Inferior parietal cortex (tissue), 1 donor: Measurements from ENCODE around the gene PIK3CA.
"Not testable (repeated sequence)": the region's sequence is repeated elsewhere in the genome, so short reads cannot be mapped to it uniquely, and the experiment has no call there.

Source experiments
- DNase-seq: peaks from one replicate; pipeline ENCODE4 v3.0.0-alpha.2; 2016; ENCODE audit errors: extremely low spot score

PIK3CA gene

DNA sequence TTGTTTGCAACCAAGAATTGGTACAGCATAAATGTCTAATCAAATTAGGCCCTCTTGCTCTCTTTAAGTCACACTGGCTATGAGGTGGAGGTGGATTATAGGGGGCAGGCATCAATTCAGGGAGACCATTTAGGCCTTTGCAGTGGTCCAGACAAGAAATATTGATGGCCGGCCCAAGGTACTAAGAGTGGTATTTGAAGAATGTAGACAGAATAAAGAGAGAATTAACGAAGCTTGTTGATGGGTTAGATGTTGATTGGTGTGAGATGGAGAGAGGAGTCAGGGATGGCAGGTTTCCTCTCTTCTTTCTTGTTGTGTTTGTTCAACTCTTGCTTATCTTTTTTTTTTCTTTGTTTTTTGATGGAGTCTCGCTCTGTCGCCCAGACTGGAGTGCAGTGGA, 48.5 kb downstream of the PIK3CA start:
- DNase-seq, result no peak

DNA sequence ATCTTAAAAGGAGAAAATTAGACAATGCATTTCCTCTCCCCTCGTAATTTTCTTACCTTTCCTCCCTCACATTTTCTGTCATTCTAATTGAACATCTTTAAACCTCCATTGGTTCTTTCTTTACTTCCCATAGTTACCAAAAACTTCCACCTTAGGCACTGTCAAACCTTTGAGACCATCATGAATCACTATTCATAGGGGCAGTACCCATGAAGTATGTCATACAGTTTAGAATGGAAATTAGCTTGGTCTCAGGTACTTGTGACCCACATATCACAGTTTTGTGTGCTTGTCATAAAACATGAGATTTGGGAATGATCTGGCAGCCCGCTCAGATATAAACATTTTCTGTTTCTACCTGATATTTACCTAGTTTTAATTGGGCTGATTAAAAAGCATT, 52.6 kb downstream of the PIK3CA start:
- no peak for DNase-seq

DNA sequence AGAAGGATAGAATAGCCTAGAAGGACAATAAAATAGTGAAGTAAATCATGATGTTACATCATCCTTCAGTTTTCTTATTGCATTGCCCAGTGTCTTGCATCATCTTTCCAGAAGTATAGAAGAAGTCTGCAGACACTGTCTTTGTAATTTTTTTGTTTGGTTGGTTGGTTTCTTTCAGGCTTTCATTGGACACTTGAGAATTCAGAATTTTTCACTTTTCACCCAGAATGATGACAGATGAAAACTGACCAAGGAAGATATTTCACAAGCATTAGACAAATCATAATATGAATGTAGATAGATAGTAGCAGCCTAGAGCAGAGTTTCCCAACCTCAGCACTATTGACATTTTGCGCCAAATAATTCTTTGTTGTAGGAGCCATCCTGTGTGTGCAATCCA, 67.4 kb downstream of the PIK3CA start:
- DNase-seq, result not testable (repeated sequence)

DNA sequence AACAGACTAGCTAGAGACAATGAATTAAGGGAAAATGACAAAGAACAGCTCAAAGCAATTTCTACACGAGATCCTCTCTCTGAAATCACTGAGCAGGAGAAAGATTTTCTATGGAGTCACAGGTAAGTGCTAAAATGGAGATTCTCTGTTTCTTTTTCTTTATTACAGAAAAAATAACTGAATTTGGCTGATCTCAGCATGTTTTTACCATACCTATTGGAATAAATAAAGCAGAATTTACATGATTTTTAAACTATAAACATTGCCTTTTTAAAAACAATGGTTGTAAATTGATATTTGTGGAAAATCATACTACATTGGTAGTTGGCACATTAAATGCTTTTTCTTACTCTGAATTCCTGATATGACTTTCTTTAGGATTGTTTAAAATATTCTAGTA, 70.1 kb downstream of the PIK3CA start:
- not testable (repeated sequence) for DNase-seq

GRCh38 chr3:179223548-179223947, 75.4 kb downstream of the PIK3CA start:
- no peak for DNase-seq

DNA sequence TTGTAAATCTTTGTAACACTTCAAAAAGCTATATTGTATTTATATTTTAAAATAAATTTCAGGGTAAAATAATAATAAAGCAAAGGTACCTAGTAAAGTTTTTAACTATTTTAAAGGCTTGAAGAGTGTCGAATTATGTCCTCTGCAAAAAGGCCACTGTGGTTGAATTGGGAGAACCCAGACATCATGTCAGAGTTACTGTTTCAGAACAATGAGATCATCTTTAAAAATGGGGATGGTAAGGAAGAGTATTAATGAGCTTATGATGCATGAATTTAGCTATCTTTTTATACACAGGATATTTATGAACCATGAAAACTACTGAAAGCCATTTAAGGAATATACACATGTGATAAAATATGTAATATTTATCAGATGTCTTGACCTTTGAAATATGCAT, 76.4 kb downstream of the PIK3CA start:
- no peak for DNase-seq

DNA sequence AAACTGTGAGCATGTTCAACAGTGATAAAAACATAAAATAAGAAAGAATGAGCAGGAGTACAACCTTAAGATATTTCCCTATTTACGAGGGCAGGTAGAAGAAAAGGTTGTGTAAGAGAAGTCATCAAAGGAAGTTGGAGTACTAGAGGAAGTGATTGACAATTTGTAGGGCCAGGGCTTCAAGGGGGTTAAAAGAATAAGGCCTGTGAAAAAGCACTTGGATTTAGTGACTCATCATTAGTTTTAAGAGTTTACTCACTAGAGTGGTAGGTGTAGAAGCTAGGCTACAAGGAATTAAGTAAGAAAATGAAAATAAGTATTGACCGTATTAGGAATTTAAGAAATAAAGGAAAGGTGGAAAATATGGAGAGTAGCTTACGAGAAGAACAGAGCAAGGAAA, 79.2 kb downstream of the PIK3CA start:
- no peak for DNase-seq

DNA sequence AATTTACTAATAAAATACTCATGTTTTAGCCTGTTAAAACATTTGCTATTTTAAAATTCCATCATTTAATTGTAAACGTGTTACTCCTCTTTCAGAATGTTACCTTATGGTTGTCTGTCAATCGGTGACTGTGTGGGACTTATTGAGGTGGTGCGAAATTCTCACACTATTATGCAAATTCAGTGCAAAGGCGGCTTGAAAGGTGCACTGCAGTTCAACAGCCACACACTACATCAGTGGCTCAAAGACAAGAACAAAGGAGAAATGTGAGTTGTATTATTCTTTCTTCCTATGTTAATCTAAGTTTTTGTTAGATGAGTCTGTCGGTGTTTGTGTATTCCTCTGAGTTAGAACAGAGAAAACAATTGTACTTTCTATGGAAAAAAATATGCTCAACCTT, 81.0 kb downstream of the PIK3CA start:
- no peak for DNase-seq

- no peak for DNase-seq
These were observed 84.9 kb downstream of the PIK3CA start for GRCh38 chr3:179233043-179233442.

- DNase-seq, result no peak
These were observed 86.0 kb downstream of the PIK3CA start for GRCh38 chr3:179234199-179234598.

DNA sequence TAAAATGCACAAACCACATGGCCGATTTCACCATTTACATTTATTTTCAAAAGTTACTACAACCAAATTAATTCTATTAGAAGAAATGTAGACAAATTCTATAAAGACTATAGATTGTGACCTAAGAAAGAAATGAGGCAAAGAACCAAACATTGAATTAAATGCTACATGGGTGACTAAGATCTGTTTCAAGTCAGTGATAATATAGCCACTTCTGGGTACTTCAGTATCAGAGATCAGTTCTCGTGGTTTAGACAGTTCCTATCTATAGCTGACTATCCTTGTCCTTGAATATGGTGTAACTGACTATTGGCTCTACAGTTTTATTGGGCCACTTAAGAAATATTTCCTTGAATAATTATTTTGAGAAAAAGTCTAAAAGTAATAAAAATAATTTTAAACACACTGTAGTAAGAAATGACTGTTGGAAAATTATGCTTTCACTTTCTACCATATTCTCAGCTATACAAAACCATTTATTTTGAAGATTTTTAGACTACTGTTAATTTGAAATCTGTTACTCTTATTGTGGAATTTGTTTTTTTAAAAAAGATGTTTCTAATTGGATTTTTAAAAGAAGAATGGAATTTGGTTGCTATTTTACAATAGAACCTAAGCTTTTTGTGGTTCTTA, 88.6 kb downstream of the PIK3CA start:
- DNase-seq, result no peak

GRCh38 chr3:179240299-179240698, 92.1 kb downstream of the PIK3CA start:
- DNase-seq, result not testable (repeated sequence)

DNA sequence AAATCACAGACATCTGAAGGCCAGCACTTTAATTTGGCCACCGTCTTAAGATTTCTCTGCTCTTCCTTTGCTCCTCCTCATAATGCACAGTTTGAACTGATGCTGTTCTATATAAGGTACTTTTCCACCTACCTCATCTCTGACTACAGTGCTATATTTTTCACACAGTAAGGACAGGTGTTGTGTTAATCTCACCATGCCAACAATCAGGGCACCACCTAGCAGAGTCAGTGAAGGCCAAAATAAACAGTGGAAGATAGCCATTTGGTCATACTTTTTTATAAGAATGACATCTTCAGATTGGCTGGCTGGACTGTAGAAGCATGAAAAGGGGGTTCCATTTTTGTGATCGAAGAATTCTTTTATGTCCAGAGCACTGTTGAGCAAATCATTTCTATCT, 94.7 kb downstream of the PIK3CA start:
- DNase-seq, result not testable (repeated sequence)

DNA sequence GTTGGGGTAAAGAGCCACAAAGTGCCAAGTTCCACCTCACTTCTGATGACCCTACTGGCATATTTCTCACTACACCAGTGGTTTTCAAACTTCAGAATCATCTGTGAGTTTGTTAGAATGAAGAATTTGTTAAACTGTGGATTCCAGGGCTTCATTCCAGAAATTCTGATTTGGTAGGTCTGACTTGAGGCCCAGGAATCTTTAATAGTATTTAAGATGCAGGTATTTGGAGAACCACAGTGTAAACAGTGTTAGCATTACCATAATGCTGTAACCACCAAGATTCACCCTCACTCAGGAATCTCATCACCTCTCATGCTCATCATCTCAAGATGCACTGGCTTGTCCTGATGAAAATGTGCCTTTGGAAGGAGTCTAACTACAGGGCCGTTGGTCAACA, 96.7 kb downstream of the PIK3CA start:
- DNase-seq, result no peak

- no peak for DNase-seq
These were observed 99.3 kb downstream of the PIK3CA start for GRCh38 chr3:179247289-179248015.

DNA sequence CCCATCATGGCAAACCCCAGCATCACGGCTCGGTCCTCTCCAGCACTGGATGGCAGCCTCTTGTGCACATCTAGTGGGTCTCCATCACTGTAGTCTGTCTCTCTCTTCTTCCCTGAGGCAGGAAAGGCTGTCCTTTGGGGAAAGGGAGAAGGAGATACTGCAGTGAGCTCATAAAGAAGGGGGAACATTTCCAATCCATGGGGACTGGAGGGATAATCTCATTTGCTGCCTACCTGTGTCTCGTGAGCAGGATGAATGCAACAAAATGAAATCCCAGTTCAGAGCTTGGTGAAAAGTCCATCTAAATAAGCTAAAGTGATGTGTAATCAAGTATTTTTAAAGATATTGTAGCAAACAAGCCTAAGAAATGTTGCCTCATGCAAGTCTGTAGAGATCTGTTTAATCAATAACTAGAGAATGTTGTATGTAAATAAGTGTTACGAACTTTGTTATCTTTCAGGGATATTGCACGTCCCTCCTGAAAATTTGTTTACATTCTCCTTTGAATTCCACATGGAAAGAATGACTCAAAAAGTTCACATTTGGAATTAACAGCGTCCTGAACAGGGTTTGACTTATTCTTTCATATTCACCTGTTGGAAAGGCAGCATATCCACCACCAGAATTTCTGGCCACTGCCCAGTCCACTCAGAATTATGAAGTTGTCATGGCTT, 102.8 kb downstream of the PIK3CA start, which contains the start of gene KCNMB3:
Gene KCNMB3, minus strand, starts transcription at position 312 of the 674 bp plus-strand sequence. Its CDS starts 124 bp downstream, at position 188.
- DNase-seq, result no peak

DNA sequence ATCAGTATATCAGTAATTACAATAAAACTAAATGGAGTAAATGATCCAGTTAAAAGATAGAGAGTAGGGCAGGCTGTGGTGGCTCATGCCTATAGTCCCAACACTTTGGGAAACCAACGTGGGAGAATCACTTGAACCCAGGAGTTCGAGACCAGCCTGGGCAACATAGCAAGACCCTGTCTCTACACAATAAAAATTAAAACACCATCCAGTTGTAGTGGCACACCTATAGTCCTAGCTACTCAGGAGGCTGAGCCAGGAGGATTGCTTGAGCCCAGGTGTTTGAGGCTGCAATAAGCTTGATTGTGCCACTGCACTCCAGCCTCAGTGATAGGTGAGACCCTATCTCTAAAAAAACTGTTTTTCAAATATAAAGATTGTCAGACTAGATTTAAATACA, 108.7 kb downstream of the PIK3CA start:
- no peak for DNase-seq

- not testable (repeated sequence) for DNase-seq
These were observed 109.6 kb downstream of the PIK3CA start for GRCh38 chr3:179257742-179258141.

GRCh38 chr3:179258820-179259219, 110.7 kb downstream of the PIK3CA start:
- no peak for DNase-seq

DNA sequence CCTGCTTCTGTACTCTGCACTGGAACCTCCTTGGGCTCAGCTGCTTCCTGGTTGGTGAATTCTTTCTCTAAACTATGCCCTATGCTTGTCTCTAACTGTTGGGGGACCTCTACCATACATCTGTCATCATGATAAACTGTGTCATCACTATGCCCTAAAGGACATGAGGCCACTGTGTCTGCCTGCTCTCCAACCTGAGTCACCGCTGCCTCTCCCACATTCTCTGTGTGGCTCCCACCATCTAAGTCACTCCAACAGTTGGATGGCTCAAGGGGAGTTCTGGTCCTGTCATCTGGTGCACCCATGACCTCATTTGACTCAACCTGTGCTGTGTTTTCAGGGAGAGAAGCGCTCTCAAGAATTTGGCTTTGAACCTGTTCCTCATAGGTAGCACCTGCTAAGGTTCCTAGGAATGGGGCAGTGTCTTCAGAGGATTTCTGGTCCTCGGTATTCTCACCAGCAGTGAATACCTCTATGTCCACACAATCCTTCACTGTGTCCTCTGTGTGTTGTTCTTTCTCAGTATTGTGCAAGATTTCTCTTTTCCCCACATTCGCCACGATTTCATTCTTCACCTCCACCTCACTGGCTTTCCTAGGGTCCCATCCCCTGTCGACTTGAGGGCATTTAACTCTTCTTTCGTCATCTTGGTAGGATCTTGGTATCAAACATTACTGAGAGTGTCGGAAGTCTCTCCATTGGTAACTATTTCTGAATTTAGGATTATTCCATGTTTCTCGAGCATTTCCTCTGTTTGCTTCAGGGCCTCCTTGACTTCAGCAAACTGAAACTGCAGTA, 112.0 kb downstream of the PIK3CA start:
- not testable (repeated sequence) for DNase-seq

DNA sequence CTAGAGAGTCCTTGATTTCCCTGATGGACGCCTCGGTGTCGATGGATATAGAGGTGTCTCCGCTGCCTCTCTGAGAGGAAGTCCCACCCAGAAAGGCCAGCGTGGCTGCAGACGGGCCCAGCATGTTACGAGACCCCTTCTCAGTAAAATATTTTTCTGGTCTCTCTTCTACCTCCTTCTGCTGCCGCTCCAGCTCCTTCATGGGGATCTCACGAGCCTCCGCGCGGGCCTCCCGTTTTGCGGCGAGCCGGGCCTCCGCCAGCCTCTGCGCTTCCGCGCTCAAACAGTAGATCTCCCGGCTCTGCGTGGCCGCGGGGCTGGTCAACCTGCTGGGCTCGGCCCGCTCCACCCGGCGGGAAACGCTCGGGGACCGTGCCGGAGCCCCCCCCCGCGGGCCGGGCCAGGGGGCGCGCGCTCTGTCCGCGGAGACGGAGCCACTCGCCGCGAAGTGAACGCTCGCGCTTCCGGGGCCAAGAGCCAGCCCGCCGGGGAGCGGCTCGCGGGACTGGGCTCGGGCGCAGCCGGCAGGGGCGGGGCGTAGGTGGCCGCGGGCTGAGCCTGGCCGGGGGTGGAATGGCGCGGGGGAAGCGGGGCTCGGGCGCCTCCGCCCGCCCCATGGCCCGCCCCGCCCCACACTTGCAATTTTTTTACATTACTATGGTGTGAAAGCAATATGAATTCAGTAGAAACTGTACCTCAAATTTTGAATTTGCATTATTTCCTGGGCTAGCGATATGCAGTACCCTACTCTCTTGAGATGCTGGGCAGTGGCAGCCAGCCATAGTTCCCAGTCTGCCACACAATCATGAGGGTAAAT, 113.0 kb downstream of the PIK3CA start:
- peak; percentile 40 for DNase-seq
